SK-N-SH (cell line): Measurements from ENCODE around the gene NRIP1. TPM values are rescaled to one million over a fixed set of nuclear protein-coding genes. Genes with fewer than 3 reads are reported as not detected.

Experiments
- CTCF ChIA-PET: fragments of 300-600, 350-600 bp; formaldehyde crosslinking; extraction: SDS; loops from one replicate; lab custom pipeline; 2021; lab: Yijun Ruan, JAX
- POLR2A ChIA-PET: fragments of 350-600 bp; sonication (Branson Sonifier 250); formaldehyde crosslinking; extraction: SDS; loops from one replicate; lab custom pipeline; 2020; ENCODE audit warnings: antibody characterized with exemption, inconsistent platforms; lab: Yijun Ruan, JAX
- DNase-seq: peaks from one replicate; pipeline ENCODE4 v3.0.0; 2012
- H2AFZ ChIP-seq: fragments of 200-600 bp; sonication (generic); 2 replicates; pipeline ENCODE4 v1.8.1; 2016; ENCODE audit warnings: antibody characterized with exemption, mild to moderate bottlenecking, low read depth
- H3F3A ChIP-seq: fragments of 200-600 bp; sonication (generic); replicated peaks from 2 replicates; pipeline ENCODE3; 2016; ENCODE audit warnings: antibody characterized with exemption, mild to moderate bottlenecking; ENCODE audit not compliant: insufficient read depth
- H3K27ac ChIP-seq, 2 experiments: fragments of 200-500 bp in 1 of 2; fragments of 200-600 bp in 1 of 2; sonication (Bioruptor generic) in 1 of 2; sonication (generic), shearing (Covaris generic) in 1 of 2; 2 replicates each; pipeline versions ENCODE4 v1.5.1 to v1.6.1; 2014 to 2016; ENCODE audit warnings: low read depth in 2 of 2, inconsistent platforms in 1 of 2, low read length in 1 of 2, mild to moderate bottlenecking in 1 of 2, mixed read lengths in 1 of 2
- H3K27me3 ChIP-seq: fragments of 200-600 bp; sonication (generic), shearing (Covaris generic); 2 replicates; pipeline ENCODE4 v1.6.1; 2016; ENCODE audit warnings: mixed run types; ENCODE audit not compliant: insufficient read depth
- H3K36me3 ChIP-seq, 2 experiments: fragments of 200-500 bp in 1 of 2; fragments of 200-600 bp in 1 of 2; sonication (Bioruptor generic) in 1 of 2; sonication (generic) in 1 of 2; replicated peaks in 1 of 2; 2 replicates each; pipeline versions ENCODE3 to v1.5.1; 2014 to 2016; ENCODE audit warnings: low read length in 1 of 2, mild to moderate bottlenecking in 1 of 2; ENCODE audit not compliant: insufficient read depth in 2 of 2, control insufficient read depth in 1 of 2
- H3K4me1 ChIP-seq, 2 experiments: fragments of 200-500 bp in 1 of 2; fragments of 200-600 bp in 1 of 2; sonication (Bioruptor generic) in 1 of 2; sonication (generic), shearing (Covaris generic) in 1 of 2; 2 replicates each; pipeline versions ENCODE4 v1.5.1 to v1.6.1; 2014 to 2016; ENCODE audit warnings: low read depth in 1 of 2, low read length in 1 of 2, mixed run types in 1 of 2; ENCODE audit not compliant: insufficient read depth in 2 of 2, control insufficient read depth in 1 of 2
- H3K4me2 ChIP-seq: fragments of 200-600 bp; sonication (generic), shearing (Covaris generic); 2 replicates; pipeline ENCODE4 v1.6.1; 2017; ENCODE audit warnings: mixed run types
- H3K4me3 ChIP-seq, 2 experiments: fragments of 200-500 bp in 1 of 2; fragments of 200-600 bp in 1 of 2; sonication (Bioruptor generic) in 1 of 2; sonication (generic), shearing (Covaris generic) in 1 of 2; 2 replicates each; pipeline versions ENCODE4 v1.5.1 to v1.8.1; 2014 to 2016; ENCODE audit warnings: low read depth in 2 of 2, inconsistent platforms in 1 of 2, low read length in 1 of 2, mild to moderate bottlenecking in 1 of 2, mixed read lengths in 1 of 2, moderate library complexity in 1 of 2
- H3K79me2 ChIP-seq: fragments of 200-600 bp; sonication (generic); 2 replicates; pipeline ENCODE4 v1.8.1; 2017; ENCODE audit warnings: mild to moderate bottlenecking; ENCODE audit not compliant: insufficient read depth
- H3K9ac ChIP-seq: fragments of 200-600 bp; sonication (generic); 2 replicates; pipeline ENCODE4 v1.6.1; 2017; ENCODE audit warnings: mixed run types
- H3K9me2 ChIP-seq: fragments of 200-600 bp; sonication (generic); 2 replicates; pipeline ENCODE4 v1.6.1; 2017; ENCODE audit warnings: mixed run types
- H3K9me3 ChIP-seq: fragments of 200-600 bp; sonication (generic); 2 replicates; pipeline ENCODE4 v1.6.1; 2017; ENCODE audit warnings: mixed run types, mild to moderate bottlenecking, moderate library complexity
- H4K20me1 ChIP-seq: fragments of 200-600 bp; sonication (generic); 2 replicates; pipeline ENCODE4 v1.6.1; 2017; ENCODE audit warnings: mild to moderate bottlenecking, mixed run types; ENCODE audit not compliant: insufficient read depth
- CHD2 ChIP-seq: fragments of 150-350 bp; IDR thresholded peaks from 2 replicates; pipeline ENCODE4 v1.6.1; 2018; ENCODE audit warnings: low read length; ENCODE audit not compliant: partially characterized antibody
- EP300 ChIP-seq, 2 experiments: IDR thresholded peaks; 2 replicates each; pipeline versions ENCODE4 v1.4.0 to v1.6.1; 2012; ENCODE audit warnings: borderline replicate concordance in 1 of 2, low read depth in 1 of 2, low read length in 1 of 2
- GABPA ChIP-seq: IDR thresholded peaks from 2 replicates; pipeline ENCODE4 v1.4.0; 2012; ENCODE audit warnings: low read depth, mild to moderate bottlenecking
- JUND ChIP-seq: IDR thresholded peaks from 2 replicates; pipeline ENCODE4 v1.4.0; 2012
- MXI1 ChIP-seq: IDR thresholded peaks from 2 replicates; pipeline ENCODE4 v1.6.1; 2012; ENCODE audit warnings: mild to moderate bottlenecking, low read depth, low read length, improper control_type of control experiment
- RFX5 ChIP-seq: IDR thresholded peaks from 2 replicates; pipeline ENCODE4 v1.6.1; 2012; ENCODE audit warnings: mild to moderate bottlenecking, improper control_type of control experiment, low read length
- TCF12 ChIP-seq: IDR thresholded peaks from 2 replicates; pipeline ENCODE4 v1.4.0; 2012
- YY1 ChIP-seq: IDR thresholded peaks from 2 replicates; pipeline ENCODE4 v1.4.0; 2012; ENCODE audit warnings: low read depth, mild to moderate bottlenecking
- WGBS: methylation state at CpG from one replicate; pipeline ENCODE4 v1.1.6; 2017; ENCODE audit warnings: low lambda C conversion rate; 5-methylcytosine and 5-hydroxymethylcytosine counted together
- polyA plus RNA-seq, 3 experiments: library from polyadenylated mRNA; depleted of rRNA; stranded (reverse); fragments of >200 nt; gene quantifications; 2 replicates each; pipeline ENCODE4 v1.2.3, GENCODE V29; 2012
- TF ChIP-seq, protein P1 (sequence below): fragments of 200-600 bp; sonication (generic); IDR thresholded peaks from 2 replicates; pipeline ENCODE4 v1.6.1; 2017; ENCODE audit warnings: antibody characterized with exemption, mild to moderate bottlenecking, moderate library complexity
- TF ChIP-seq, protein P2 (sequence below): IDR thresholded peaks from 2 replicates; pipeline ENCODE4 v1.4.0; 2012; ENCODE audit warnings: low read depth, borderline replicate concordance

NRIP1 gene
- polyA plus RNA-seq, 1 of the 3 experiments (the other 2 are of a cell fraction), result 0.02 TPM

DNA sequence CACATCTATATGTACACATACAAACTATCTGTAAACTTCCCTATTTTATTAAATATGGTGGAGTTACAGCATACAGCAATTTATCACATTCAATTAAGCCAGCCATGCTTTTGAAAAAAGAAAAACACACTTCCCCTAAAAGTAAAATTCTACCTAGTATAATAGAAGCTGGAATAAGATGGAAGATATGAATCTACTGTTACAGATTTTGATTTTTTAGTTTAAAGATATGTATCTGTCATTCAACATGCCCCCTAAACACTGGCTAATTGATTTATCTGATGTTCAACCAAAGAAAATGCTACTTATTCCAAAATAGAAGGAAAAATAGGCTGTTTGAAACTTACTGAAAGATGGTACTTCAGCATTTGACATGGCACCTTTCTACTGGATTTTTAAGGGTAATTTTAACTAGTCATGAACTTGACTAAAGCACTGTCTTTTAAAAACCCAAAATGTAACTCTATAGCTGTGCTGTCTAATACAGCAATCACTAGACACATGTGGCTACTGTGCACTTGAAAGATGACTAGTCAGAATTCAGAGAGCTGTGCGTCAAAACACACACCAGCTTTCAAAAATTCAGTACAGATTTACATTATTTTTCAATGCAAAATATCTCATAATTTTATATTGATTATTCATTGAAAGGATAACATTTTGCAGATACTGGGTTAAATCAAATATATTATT lies 25.0 kb downstream of the NRIP1 start:
- WGBS, result 8% methylated on average over 1 of the region's 1 CpG
- no peak for DNase-seq
- no peaks in the 10 kb centered on the region; a peak in 1 of 4 replicates for H3K4me1 ChIP-seq
- H3F3A ChIP-seq, result no peaks in the 10 kb centered on the region
- no peaks in the 10 kb centered on the region for H3K36me3 ChIP-seq
- H3K27ac ChIP-seq, result no peak overlapping the region
- H3K79me2 ChIP-seq, result no peaks in the 10 kb centered on the region
- no peaks in the 10 kb centered on the region for H4K20me1 ChIP-seq
- H3K27me3 ChIP-seq, result no peaks in the 10 kb centered on the region
- H2AFZ ChIP-seq, result no peak overlapping the region
- TF ChIP-seq YY1 (no peak), GABPA (no peak)
- TF ChIP-seq, all 33 proteins: peak for 0
- ChIA-PET CTCF (no interaction called here), POLR2A (no interaction called here)
- Histone ChIP-seq H3K9me2 (no peaks in the 10 kb centered on the region), H3K9me3 (no peaks in the 10 kb centered on the region), H3K4me2 (no peak overlapping the region), H3K4me3 (no peak overlapping the region), H3K9ac (no peak overlapping the region)

DNA sequence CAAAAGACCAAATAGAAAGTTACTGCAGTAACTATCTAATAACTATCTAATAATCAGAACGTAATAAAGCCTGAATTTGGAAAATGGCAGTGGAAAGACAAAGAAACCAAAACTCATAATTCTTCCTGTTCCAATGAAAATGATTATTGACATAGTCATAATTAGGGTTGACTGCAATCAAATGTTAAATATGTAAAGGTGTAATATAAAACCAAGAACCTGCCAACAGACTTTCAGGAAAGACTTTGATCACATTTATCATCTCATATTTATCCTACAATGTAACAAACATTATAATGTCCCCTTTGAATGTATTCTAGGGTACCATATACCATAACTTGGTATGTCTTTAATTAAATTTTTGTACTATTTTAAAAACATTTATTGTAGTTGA lies 26.9 kb downstream of the NRIP1 start:
- DNase-seq, result no peak
- no peaks in the 10 kb centered on the region for H3K36me3 ChIP-seq
- ChIA-PET CTCF (no interaction called here), POLR2A (no interaction called here)
- no peak overlapping the region for H3K4me3 ChIP-seq
- H3K4me1 ChIP-seq, result no peaks in the 10 kb centered on the region; a peak in 1 of 4 replicates
- H3F3A ChIP-seq, result no peaks in the 10 kb centered on the region
- H2AFZ ChIP-seq, result no peak overlapping the region
- no peak overlapping the region for H3K27ac ChIP-seq
- no peak overlapping the region for H3K4me2 ChIP-seq
- H4K20me1 ChIP-seq, result no peaks in the 10 kb centered on the region
- H3K9me3 ChIP-seq, result no peaks in the 10 kb centered on the region
- H3K9me2 ChIP-seq, result no peaks in the 10 kb centered on the region
- no peaks in the 10 kb centered on the region for H3K79me2 ChIP-seq
- no peak for TF ChIP-seq EP300 (IDR thresholded peaks at IDR 0.05; ENCODE audit: borderline replicate concordance in 1 of 2, low read depth in 1 of 2, low read length in 1 of 2)
- no peak for TF ChIP-seq TCF12
- no peak for TF ChIP-seq GABPA
- no peak for TF ChIP-seq JUND
- no peak for TF ChIP-seq RFX5
- no peak for TF ChIP-seq MXI1
- TF ChIP-seq, protein P1, sequence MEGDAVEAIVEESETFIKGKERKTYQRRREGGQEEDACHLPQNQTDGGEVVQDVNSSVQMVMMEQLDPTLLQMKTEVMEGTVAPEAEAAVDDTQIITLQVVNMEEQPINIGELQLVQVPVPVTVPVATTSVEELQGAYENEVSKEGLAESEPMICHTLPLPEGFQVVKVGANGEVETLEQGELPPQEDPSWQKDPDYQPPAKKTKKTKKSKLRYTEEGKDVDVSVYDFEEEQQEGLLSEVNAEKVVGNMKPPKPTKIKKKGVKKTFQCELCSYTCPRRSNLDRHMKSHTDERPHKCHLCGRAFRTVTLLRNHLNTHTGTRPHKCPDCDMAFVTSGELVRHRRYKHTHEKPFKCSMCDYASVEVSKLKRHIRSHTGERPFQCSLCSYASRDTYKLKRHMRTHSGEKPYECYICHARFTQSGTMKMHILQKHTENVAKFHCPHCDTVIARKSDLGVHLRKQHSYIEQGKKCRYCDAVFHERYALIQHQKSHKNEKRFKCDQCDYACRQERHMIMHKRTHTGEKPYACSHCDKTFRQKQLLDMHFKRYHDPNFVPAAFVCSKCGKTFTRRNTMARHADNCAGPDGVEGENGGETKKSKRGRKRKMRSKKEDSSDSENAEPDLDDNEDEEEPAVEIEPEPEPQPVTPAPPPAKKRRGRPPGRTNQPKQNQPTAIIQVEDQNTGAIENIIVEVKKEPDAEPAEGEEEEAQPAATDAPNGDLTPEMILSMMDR, result no peak
- no peak for TF ChIP-seq CHD2
- TF ChIP-seq, protein P2, sequence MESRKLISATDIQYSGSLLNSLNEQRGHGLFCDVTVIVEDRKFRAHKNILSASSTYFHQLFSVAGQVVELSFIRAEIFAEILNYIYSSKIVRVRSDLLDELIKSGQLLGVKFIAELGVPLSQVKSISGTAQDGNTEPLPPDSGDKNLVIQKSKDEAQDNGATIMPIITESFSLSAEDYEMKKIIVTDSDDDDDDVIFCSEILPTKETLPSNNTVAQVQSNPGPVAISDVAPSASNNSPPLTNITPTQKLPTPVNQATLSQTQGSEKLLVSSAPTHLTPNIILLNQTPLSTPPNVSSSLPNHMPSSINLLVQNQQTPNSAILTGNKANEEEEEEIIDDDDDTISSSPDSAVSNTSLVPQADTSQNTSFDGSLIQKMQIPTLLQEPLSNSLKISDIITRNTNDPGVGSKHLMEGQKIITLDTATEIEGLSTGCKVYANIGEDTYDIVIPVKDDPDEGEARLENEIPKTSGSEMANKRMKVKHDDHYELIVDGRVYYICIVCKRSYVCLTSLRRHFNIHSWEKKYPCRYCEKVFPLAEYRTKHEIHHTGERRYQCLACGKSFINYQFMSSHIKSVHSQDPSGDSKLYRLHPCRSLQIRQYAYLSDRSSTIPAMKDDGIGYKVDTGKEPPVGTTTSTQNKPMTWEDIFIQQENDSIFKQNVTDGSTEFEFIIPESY, result no peak
- no peak overlapping the region for H3K9ac ChIP-seq
- no peaks in the 10 kb centered on the region for H3K27me3 ChIP-seq
- 15% methylated on average over 1 of the region's 1 CpG for WGBS
